ENCODE data around the gene CERK. TPM values are rescaled to one million over a fixed set of nuclear protein-coding genes. Genes with fewer than 3 reads are reported as not detected.

CERK gene
- total and polyA plus RNA-seq, 9 of the 15 experiments (the other 6 are each of a cell fraction or from before 2014, with no cell fraction given), result 1.1 to 14.9 (median 8.7) TPM

GRCh38 chr22:46727813-46728364 is 10.2 kb downstream of the CERK start (continued):
- TF ChIP-seq, protein P1, sequence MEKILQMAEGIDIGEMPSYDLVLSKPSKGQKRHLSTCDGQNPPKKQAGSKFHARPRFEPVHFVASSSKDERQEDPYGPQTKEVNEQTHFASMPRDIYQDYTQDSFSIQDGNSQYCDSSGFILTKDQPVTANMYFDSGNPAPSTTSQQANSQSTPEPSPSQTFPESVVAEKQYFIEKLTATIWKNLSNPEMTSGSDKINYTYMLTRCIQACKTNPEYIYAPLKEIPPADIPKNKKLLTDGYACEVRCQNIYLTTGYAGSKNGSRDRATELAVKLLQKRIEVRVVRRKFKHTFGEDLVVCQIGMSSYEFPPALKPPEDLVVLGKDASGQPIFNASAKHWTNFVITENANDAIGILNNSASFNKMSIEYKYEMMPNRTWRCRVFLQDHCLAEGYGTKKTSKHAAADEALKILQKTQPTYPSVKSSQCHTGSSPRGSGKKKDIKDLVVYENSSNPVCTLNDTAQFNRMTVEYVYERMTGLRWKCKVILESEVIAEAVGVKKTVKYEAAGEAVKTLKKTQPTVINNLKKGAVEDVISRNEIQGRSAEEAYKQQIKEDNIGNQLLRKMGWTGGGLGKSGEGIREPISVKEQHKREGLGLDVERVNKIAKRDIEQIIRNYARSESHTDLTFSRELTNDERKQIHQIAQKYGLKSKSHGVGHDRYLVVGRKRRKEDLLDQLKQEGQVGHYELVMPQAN (IDR thresholded peaks at IDR 0.05; ENCODE audit: borderline replicate concordance), result no peak
- TF ChIP-seq, protein P2, sequence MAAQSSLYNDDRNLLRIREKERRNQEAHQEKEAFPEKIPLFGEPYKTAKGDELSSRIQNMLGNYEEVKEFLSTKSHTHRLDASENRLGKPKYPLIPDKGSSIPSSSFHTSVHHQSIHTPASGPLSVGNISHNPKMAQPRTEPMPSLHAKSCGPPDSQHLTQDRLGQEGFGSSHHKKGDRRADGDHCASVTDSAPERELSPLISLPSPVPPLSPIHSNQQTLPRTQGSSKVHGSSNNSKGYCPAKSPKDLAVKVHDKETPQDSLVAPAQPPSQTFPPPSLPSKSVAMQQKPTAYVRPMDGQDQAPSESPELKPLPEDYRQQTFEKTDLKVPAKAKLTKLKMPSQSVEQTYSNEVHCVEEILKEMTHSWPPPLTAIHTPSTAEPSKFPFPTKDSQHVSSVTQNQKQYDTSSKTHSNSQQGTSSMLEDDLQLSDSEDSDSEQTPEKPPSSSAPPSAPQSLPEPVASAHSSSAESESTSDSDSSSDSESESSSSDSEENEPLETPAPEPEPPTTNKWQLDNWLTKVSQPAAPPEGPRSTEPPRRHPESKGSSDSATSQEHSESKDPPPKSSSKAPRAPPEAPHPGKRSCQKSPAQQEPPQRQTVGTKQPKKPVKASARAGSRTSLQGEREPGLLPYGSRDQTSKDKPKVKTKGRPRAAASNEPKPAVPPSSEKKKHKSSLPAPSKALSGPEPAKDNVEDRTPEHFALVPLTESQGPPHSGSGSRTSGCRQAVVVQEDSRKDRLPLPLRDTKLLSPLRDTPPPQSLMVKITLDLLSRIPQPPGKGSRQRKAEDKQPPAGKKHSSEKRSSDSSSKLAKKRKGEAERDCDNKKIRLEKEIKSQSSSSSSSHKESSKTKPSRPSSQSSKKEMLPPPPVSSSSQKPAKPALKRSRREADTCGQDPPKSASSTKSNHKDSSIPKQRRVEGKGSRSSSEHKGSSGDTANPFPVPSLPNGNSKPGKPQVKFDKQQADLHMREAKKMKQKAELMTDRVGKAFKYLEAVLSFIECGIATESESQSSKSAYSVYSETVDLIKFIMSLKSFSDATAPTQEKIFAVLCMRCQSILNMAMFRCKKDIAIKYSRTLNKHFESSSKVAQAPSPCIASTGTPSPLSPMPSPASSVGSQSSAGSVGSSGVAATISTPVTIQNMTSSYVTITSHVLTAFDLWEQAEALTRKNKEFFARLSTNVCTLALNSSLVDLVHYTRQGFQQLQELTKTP (IDR thresholded peaks at IDR 0.05; ENCODE audit: low read depth in 1 of 2, partially characterized antibody in 2 of 2), result no peak
- TF ChIP-seq CREBBP (IDR thresholded peaks at IDR 0.05; ENCODE audit: low read depth, low read length) (no peak), ZZZ3 (IDR thresholded peaks at IDR 0.05) (no peak), TBL1XR1 (IDR thresholded peaks at IDR 0.05; ENCODE audit: low read length in 2 of 2) (no peak)
